ENCODE measurements around the gene LMX1A.

LMX1A gene

DNA sequence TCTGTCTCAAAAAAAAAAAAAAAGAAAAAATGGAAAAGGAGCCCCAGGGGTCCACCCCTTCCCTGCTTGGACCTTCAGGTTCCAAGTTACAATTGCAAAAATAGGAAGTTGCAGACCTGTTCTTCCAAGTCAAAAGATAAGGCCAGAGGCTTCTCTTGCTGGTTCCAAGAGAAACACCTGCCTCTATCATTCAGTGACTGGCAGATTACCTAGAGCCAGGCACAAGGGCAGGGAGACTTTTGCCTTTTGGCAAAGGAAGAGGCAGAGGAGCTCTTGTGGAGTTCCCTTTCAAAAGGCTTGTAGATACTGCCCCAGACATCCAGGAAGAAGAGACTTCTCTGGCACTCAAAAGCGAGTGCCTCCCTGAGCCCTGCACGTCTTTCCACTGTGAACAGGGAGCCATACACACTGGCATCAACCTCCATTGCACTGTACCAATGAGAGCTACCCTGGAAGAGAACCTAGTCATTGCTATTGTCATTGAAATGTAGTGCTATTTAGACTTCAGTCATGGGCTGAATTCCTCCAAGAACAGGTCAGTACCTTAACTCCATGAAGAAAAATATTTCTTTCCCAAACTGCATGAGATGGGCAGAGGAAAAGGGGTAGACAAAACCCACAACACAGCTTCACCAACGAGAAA lies 91.2 kb downstream of the LMX1A start:
- Histone ChIP-seq H3K9ac (ENCODE audit: insufficient read length, low read depth) (no peak overlapping the region), H3K36me3 (ENCODE audit: insufficient read depth, insufficient read length, low read length) (no peaks in the 10 kb centered on the region), H3K4me3 (ENCODE audit: insufficient read length, low read depth) (no peak overlapping the region), H3K27me3 (ENCODE audit: insufficient read depth, insufficient read length) (no peaks in the 10 kb centered on the region), H3K4me1 (ENCODE audit: insufficient read depth, insufficient read length) (peaks cover 2% of the 10 kb centered on the region), H3K9me3 (ENCODE audit: insufficient read depth, low read length) (peaks cover 7% of the 10 kb centered on the region; the same call in 1 of the 2 replicates)
- no peak for TF ChIP-seq SUZ12 (IDR thresholded peaks at IDR 0.05; ENCODE audit: extremely low read depth, insufficient read depth, insufficient read length)
- no peak for TF ChIP-seq ZNF274 (IDR thresholded peaks at IDR 0.05; ENCODE audit: low read depth, low read length)
- no peak for TF ChIP-seq YY1 (IDR thresholded peaks at IDR 0.05; ENCODE audit: insufficient read depth, insufficient read length)
- DNase-seq (ENCODE audit: low read depth, low spot score): no peak

DNA sequence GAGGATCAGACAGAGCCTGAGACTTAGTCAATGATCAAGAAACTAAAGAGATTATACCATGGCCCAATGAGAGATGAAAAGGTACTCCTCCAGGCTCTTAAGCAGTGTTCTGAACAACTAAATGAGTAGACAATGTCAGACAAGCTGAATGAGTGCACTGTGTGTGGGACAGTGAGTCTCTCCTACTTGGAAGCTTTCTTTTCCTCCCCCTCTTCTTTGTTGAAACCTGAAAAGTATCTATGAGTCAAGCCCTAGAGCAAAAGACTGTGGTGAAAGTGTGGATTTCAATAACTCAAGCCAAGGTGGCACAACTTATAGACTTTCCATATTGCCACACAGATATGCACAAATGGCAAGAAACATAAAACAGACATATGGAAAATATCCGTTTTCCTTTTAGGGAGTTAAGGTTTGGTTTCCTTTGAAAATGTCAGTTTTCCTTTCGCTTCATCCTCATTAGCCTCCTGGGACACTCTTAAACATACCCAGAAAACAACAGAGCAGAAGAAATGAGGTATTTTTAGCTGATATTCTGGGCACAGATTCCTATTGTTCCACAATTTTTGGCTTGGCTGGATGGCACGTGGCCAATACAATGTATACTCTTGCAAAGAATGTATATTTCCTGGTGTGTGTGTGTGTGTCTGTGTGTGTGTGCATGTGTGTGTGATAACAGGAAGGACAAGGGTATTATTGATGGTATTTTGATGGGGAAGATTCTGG lies 96.6 kb downstream of the LMX1A start:
- TF ChIP-seq ZNF274 (IDR thresholded peaks at IDR 0.05; ENCODE audit: low read depth, low read length) (no peak), SUZ12 (IDR thresholded peaks at IDR 0.05; ENCODE audit: extremely low read depth, insufficient read depth, insufficient read length) (no peak)
- H3K4me3 ChIP-seq (ENCODE audit: insufficient read length, low read depth): no peak overlapping the region
- peaks cover 7% of the 10 kb centered on the region; the same call in 1 of the 2 replicates for H3K9me3 ChIP-seq (ENCODE audit: insufficient read depth, low read length)
- H3K9ac ChIP-seq (ENCODE audit: insufficient read length, low read depth): no peak overlapping the region
- H3K4me1 ChIP-seq (ENCODE audit: insufficient read depth, insufficient read length): peaks cover 7% of the 10 kb centered on the region
- peaks cover 3% of the 10 kb centered on the region for H3K27me3 ChIP-seq (ENCODE audit: insufficient read depth, insufficient read length)
- DNase-seq (ENCODE audit: low read depth, low spot score): no peak
- H3K36me3 ChIP-seq (ENCODE audit: insufficient read depth, insufficient read length, low read length): no peaks in the 10 kb centered on the region

DNA sequence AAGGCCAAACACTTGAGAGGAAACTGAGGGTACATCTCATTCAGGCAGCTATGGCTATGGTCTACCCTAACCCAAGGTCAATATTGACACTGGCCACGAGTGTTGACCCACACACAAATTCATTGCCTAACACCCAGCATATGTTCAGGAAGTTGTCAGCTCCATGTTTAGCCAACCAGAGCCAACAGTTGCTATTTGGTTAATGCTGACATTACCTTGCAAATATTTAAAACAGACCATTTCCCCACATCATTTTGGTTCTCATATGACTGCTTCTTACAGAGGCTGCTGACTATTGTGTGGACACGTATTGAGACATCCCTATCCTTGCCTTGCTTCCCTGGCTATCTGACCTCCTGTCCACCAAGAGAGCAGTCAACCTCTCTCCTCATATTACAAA lies 97.3 kb downstream of the LMX1A start:
- Histone ChIP-seq H3K4me1 (ENCODE audit: insufficient read depth, insufficient read length) (peaks cover 7% of the 10 kb centered on the region), H3K9ac (ENCODE audit: insufficient read length, low read depth) (no peak overlapping the region), H3K27me3 (ENCODE audit: insufficient read depth, insufficient read length) (peaks cover 3% of the 10 kb centered on the region), H3K9me3 (ENCODE audit: insufficient read depth, low read length) (peaks cover 7% of the 10 kb centered on the region; the same call in 1 of the 2 replicates), H3K4me3 (ENCODE audit: insufficient read length, low read depth) (no peak overlapping the region), H3K36me3 (ENCODE audit: insufficient read depth, insufficient read length, low read length) (no peaks in the 10 kb centered on the region)
- TF ChIP-seq ZNF274 (IDR thresholded peaks at IDR 0.05; ENCODE audit: low read depth, low read length) (no peak), YY1 (IDR thresholded peaks at IDR 0.05; ENCODE audit: insufficient read depth, insufficient read length) (no peak), SUZ12 (IDR thresholded peaks at IDR 0.05; ENCODE audit: extremely low read depth, insufficient read depth, insufficient read length) (no peak)
- DNase-seq (ENCODE audit: low read depth, low spot score): no peak

DNA sequence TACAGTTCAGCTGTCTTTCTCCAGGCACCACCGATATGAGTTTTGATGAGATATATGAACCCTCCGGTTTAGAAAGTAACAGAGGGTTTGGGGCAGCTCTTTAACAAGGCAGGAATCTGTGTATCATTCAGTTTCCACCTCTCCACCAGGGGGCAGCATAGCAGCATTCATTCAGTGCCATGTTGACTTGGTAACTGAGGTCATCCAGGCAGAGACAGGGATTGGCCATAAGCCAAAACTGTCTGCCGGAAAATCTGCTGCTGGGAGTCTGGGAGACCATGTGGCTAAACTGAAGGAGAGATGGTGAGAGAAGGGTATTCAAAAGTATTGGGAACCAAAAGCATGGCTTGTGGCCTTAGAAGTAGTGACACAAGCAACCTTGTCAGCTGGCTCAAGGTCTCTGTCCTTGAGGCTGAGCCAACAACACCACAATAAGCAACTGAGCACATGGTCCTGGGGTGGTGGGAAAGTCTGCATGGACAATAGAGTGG lies 98.5 kb downstream of the LMX1A start:
- H3K9ac ChIP-seq (ENCODE audit: insufficient read length, low read depth): no peak overlapping the region
- DNase-seq (ENCODE audit: low read depth, low spot score): peak; percentile 92
- peaks cover 3% of the 10 kb centered on the region for H3K27me3 ChIP-seq (ENCODE audit: insufficient read depth, insufficient read length)
- no peak for TF ChIP-seq YY1 (IDR thresholded peaks at IDR 0.05; ENCODE audit: insufficient read depth, insufficient read length)
- no peaks in the 10 kb centered on the region for H3K36me3 ChIP-seq (ENCODE audit: insufficient read depth, insufficient read length, low read length)
- H3K9me3 ChIP-seq (ENCODE audit: insufficient read depth, low read length): peaks cover 7% of the 10 kb centered on the region; the same call in 1 of the 2 replicates
- H3K4me3 ChIP-seq (ENCODE audit: insufficient read length, low read depth): no peak overlapping the region
- H3K4me1 ChIP-seq (ENCODE audit: insufficient read depth, insufficient read length): peaks cover 11% of the 10 kb centered on the region

DNA sequence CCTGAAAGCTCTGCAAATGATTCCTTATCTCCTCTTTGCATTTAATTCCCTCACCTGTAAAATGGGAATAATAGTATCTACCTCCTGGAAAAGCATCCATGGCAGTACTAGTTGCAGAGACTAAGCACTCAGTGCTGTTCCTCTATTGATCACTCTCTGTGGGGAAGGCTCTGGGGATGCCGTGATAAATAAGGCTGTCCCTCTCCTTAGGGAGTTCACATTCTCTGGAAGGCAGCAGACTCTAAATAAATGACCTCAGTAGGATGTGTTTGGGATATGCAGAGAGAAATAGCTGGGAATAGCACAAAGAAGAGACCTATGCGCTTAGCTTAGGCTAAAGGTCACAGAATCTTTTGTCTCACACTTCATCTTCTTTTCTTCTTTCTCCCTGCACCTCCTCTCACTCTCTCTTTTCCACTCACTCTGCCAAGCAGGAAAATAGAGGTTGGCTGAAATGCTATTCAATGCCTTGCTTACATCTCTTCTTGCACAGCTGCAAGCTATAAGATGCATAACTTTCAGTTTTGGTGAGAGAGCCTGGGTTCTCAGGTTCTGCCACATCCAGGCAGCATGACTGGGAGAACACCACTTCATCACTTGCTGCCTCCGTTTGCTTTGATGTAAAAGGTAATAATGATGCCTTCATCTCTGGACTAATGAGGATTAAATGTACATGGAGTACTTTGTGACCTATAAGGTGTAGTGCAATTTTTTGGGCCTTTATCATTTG lies 101.5 kb downstream of the LMX1A start:
- TF ChIP-seq YY1 (IDR thresholded peaks at IDR 0.05; ENCODE audit: insufficient read depth, insufficient read length): no peak
- no peak for TF ChIP-seq SUZ12 (IDR thresholded peaks at IDR 0.05; ENCODE audit: extremely low read depth, insufficient read depth, insufficient read length)
- TF ChIP-seq ZNF274 (IDR thresholded peaks at IDR 0.05; ENCODE audit: low read depth, low read length): no peak
- Histone ChIP-seq H3K9me3 (ENCODE audit: insufficient read depth, low read length) (no peaks in the 10 kb centered on the region), H3K4me1 (ENCODE audit: insufficient read depth, insufficient read length) (peaks cover 11% of the 10 kb centered on the region), H3K27me3 (ENCODE audit: insufficient read depth, insufficient read length) (peaks cover 3% of the 10 kb centered on the region), H3K4me3 (ENCODE audit: insufficient read length, low read depth) (no peak overlapping the region), H3K36me3 (ENCODE audit: insufficient read depth, insufficient read length, low read length) (no peaks in the 10 kb centered on the region), H3K9ac (ENCODE audit: insufficient read length, low read depth) (no peak overlapping the region)
- DNase-seq (ENCODE audit: low read depth, low spot score): no peak

DNA sequence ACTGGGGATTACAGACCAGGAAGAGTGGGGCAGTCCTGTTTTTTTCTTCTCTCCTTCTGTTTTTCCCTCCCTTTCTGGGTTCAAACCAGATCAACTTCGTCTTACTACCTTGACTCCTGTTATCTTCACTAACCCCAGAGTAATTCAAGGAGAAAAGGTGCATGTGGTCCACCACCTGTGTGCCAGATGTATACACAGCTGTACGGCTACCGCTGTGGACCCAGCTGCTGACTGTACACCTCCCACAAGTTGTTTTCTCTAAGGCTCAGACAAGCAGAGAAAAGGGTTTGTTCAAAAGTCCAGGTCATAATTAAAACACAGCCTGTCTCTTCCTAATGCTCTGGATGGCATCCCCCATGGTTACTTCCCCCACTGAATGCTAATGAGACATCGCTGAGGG lies 102.1 kb downstream of the LMX1A start:
- DNase-seq (ENCODE audit: low read depth, low spot score): no peak
- no peaks in the 10 kb centered on the region for H3K9me3 ChIP-seq (ENCODE audit: insufficient read depth, low read length)
- peaks cover 2% of the 10 kb centered on the region for H3K27me3 ChIP-seq (ENCODE audit: insufficient read depth, insufficient read length)
- H3K4me1 ChIP-seq (ENCODE audit: insufficient read depth, insufficient read length): peaks cover 12% of the 10 kb centered on the region
- H3K9ac ChIP-seq (ENCODE audit: insufficient read length, low read depth): no peak overlapping the region
- H3K4me3 ChIP-seq (ENCODE audit: insufficient read length, low read depth): no peak overlapping the region
- H3K36me3 ChIP-seq (ENCODE audit: insufficient read depth, insufficient read length, low read length): no peaks in the 10 kb centered on the region
- no peak for TF ChIP-seq SUZ12 (IDR thresholded peaks at IDR 0.05; ENCODE audit: extremely low read depth, insufficient read depth, insufficient read length)
- no peak for TF ChIP-seq YY1 (IDR thresholded peaks at IDR 0.05; ENCODE audit: insufficient read depth, insufficient read length)
- no peak for TF ChIP-seq ZNF274 (IDR thresholded peaks at IDR 0.05; ENCODE audit: low read depth, low read length)

DNA sequence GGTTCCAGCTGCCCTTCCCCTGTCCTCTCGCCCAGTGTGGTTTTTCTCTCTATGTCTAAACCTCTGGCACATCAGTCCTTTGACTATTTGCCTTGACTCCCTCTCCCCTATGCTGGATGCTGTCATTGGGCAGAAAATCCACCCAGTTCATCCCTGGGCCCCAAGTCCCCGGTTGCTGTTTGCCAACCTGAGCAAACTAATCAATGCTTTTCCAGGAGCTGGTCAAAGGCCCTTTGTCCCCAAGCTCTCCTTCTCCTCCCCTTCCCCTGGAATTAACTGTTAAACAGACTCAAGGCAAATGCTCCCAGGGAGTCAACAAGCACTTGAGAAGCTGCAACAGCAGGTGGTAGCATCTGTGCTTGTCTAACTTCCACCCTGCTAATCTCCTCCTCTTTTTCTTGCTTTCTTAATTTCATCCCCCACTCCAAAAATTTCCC lies 102.7 kb downstream of the LMX1A start:
- Histone ChIP-seq H3K4me1 (ENCODE audit: insufficient read depth, insufficient read length) (peaks cover 15% of the 10 kb centered on the region), H3K4me3 (ENCODE audit: insufficient read length, low read depth) (no peak overlapping the region), H3K27me3 (ENCODE audit: insufficient read depth, insufficient read length) (no peaks in the 10 kb centered on the region), H3K36me3 (ENCODE audit: insufficient read depth, insufficient read length, low read length) (no peaks in the 10 kb centered on the region), H3K9me3 (ENCODE audit: insufficient read depth, low read length) (no peaks in the 10 kb centered on the region), H3K9ac (ENCODE audit: insufficient read length, low read depth) (no peak overlapping the region)
- TF ChIP-seq YY1 (IDR thresholded peaks at IDR 0.05; ENCODE audit: insufficient read depth, insufficient read length) (no peak), SUZ12 (IDR thresholded peaks at IDR 0.05; ENCODE audit: extremely low read depth, insufficient read depth, insufficient read length) (no peak), ZNF274 (IDR thresholded peaks at IDR 0.05; ENCODE audit: low read depth, low read length) (no peak)
- DNase-seq (ENCODE audit: low read depth, low spot score): no peak
